PC-3 (cell line): ENCODE results near the gene LTBP1. TPM values are rescaled to one million over a fixed set of nuclear protein-coding genes. Genes with fewer than 3 reads are reported as not detected.

Experiments
- ATAC-seq: fragments of 200-7000 bp; cut with Tn5 transposase; 2 replicates; pipeline ENCODE4 v1.9.1; 2020; ENCODE audit warnings: mild to moderate bottlenecking, moderate library complexity
- BruUV-seq: library from RNA; stranded (reverse); fragments of 400-500 nt; replicated peaks from 2 replicates; lab custom pipeline; 2021; lab: Mats Ljungman, UMichigan
- CTCF ChIA-PET: fragments of 300-600 bp; sonication (Branson Sonifier 250); formaldehyde crosslinking; loops from one replicate; lab custom pipeline; 2022; ENCODE audit warnings: antibody characterized with exemption; lab: Charles Lee
- POLR2A ChIA-PET: fragments of 300-600 bp; sonication (Branson Sonifier 250); formaldehyde crosslinking; loops from one replicate; lab custom pipeline; 2022; ENCODE audit warnings: antibody characterized with exemption; ENCODE audit not compliant: unreplicated experiment; lab: Charles Lee
- DNase-seq: peaks from one replicate; pipeline ENCODE4 v3.0.0-alpha.2; 2015
- H2AFZ ChIP-seq: fragments of 300-600 bp; sonication (generic); 2 replicates; pipeline ENCODE4 v1.6.0; 2016; ENCODE audit warnings: antibody characterized with exemption, low read length
- H3F3A ChIP-seq: fragments of 300-600 bp; sonication (generic); one replicate; pipeline ENCODE4 v1.6.0; 2017; ENCODE audit warnings: antibody characterized with exemption, low read length, control low read depth, mild to moderate bottlenecking; ENCODE audit not compliant: unreplicated experiment
- H3K27ac ChIP-seq: fragments of 300-600 bp; sonication (generic); 2 replicates; pipeline ENCODE4 v1.5.1; 2016; ENCODE audit warnings: mild to moderate bottlenecking, low read length
- H3K27me3 ChIP-seq: fragments of 300-600 bp; sonication (generic); 2 replicates; pipeline ENCODE4 v1.6.1; 2016; ENCODE audit warnings: low read length, mixed read lengths
- H3K36me3 ChIP-seq: fragments of 300-600 bp; sonication (generic); 2 replicates; pipeline ENCODE4 v1.6.1; 2016; ENCODE audit warnings: low read depth, mixed run types, low read length, mixed read lengths
- H3K4me1 ChIP-seq: fragments of 300-600 bp; sonication (generic); 2 replicates; pipeline ENCODE4 v1.5.1; 2016; ENCODE audit warnings: low read length; ENCODE audit not compliant: insufficient read depth
- H3K4me2 ChIP-seq: fragments of 300-600 bp; sonication (generic); 2 replicates; pipeline ENCODE4 v1.6.0; 2016; ENCODE audit warnings: low read length
- H3K4me3 ChIP-seq: fragments of 300-600 bp; sonication (generic); 2 replicates; pipeline ENCODE4 v1.5.1; 2016; ENCODE audit warnings: mild to moderate bottlenecking, low read length, mixed read lengths
- H3K79me2 ChIP-seq: fragments of 300-600 bp; sonication (generic); 2 replicates; pipeline ENCODE4 v1.6.1; 2017; ENCODE audit warnings: low read length, mixed read lengths
- H3K9ac ChIP-seq: fragments of 300-600 bp; sonication (generic); 2 replicates; pipeline ENCODE4 v1.6.0; 2016; ENCODE audit warnings: mild to moderate bottlenecking, low read length
- H3K9me2 ChIP-seq: fragments of 300-600 bp; sonication (generic); replicated peaks from 2 replicates; pipeline ENCODE4 v1.6.1; 2016; ENCODE audit warnings: mixed run types, low read length, mixed read lengths
- H3K9me3 ChIP-seq: fragments of 300-600 bp; sonication (generic); 2 replicates; pipeline ENCODE4 v1.6.1; 2016; ENCODE audit warnings: low read length, mixed read lengths
- H4K20me1 ChIP-seq: fragments of 300-600 bp; sonication (generic); 2 replicates; pipeline ENCODE4 v1.6.1; 2016; ENCODE audit warnings: low read length, mixed read lengths
- CTCF ChIP-seq: fragments of 300-600 bp; sonication (generic); conservative IDR thresholded peaks from 2 replicates; pipeline ENCODE4 v1.5.1; 2017; ENCODE audit warnings: antibody characterized with exemption, low read depth, mild to moderate bottlenecking, low read length
- EZH2 ChIP-seq: fragments of 300-600 bp; sonication (generic); IDR thresholded peaks from one replicate; pipeline ENCODE4 v1.6.1; 2017; ENCODE audit warnings: antibody characterized with exemption, mild to moderate bottlenecking, low read length; ENCODE audit not compliant: unreplicated experiment
- EZH2phosphoT487 ChIP-seq: fragments of 300-600 bp; sonication (generic); IDR thresholded peaks from 2 replicates; pipeline ENCODE4 v1.6.1; 2018; ENCODE audit warnings: mild to moderate bottlenecking, antibody characterized with exemption, low read length, borderline replicate concordance
- intact Hi-C: fragments of 100-400 bp; cut with micrococcal nuclease; formaldehyde crosslinking; loops from 2 replicates; pipeline ENCODE4 v1.9.0; 2023
- total RNA-seq: library from RNA; depleted of rRNA; stranded (reverse); fragments of >200 nt; gene quantifications from 2 replicates; pipeline ENCODE4 v1.2.3, GENCODE V29; 2014

The LTBP1 gene
- total RNA-seq, 1 experiment from 2014 or later, result 45.9 TPM

GRCh38 chr2:33326100-33326499 lies 379.3 kb downstream of the LTBP1 start:
- Histone ChIP-seq H3K36me3 (no peaks in the 10 kb centered on the region), H3K4me1 (peaks cover 8% of the 10 kb centered on the region; the same call in 1 of the 2 replicates), H3K4me3 (no peak overlapping the region), H2AFZ (no peak overlapping the region), H3K9ac (no peak overlapping the region), H3K79me2 (no peaks in the 10 kb centered on the region), H3K9me3 (no peaks in the 10 kb centered on the region), H3K27me3 (no peaks in the 10 kb centered on the region), H3F3A (no peaks in the 10 kb centered on the region), H3K4me2 (no peak overlapping the region), H3K9me2 (no peaks in the 10 kb centered on the region), H4K20me1 (no peaks in the 10 kb centered on the region), H3K27ac (no peak overlapping the region)
- DNase-seq, result no peak
- BruUV-seq, result no TSS peak
- ChIA-PET CTCF (no interaction called here), POLR2A (no interaction called here)
- TF ChIP-seq EZH2 (no peak), EZH2phosphoT487 (no peak), CTCF (no peak)
- intact Hi-C loops, result no loop called here
- ATAC-seq, result no peak

- no peaks in the 10 kb centered on the region for H3F3A ChIP-seq
- H3K79me2 ChIP-seq, result no peaks in the 10 kb centered on the region
- no peaks in the 10 kb centered on the region for H3K9me3 ChIP-seq
- H3K4me3 ChIP-seq, result no peak overlapping the region
- no peaks in the 10 kb centered on the region for H3K4me1 ChIP-seq
- H3K9me2 ChIP-seq, result no peaks in the 10 kb centered on the region
- H3K27ac ChIP-seq, result no peak overlapping the region
- TF ChIP-seq CTCF (no peak), EZH2 (no peak), EZH2phosphoT487 (no peak)
- H4K20me1 ChIP-seq, result no peaks in the 10 kb centered on the region
- BruUV-seq, result no TSS peak
- intact Hi-C loops, result no loop called here
- no peak for ATAC-seq
- H2AFZ ChIP-seq, result no peak overlapping the region
- POLR2A ChIA-PET, result no interaction called here
- no peak overlapping the region for H3K9ac ChIP-seq
- H3K36me3 ChIP-seq, result no peaks in the 10 kb centered on the region
- DNase-seq, result no peak
- CTCF ChIA-PET, result no interaction called here
- H3K27me3 ChIP-seq, result no peaks in the 10 kb centered on the region
- H3K4me2 ChIP-seq, result no peak overlapping the region
These were observed 386.7 kb downstream of the LTBP1 start for GRCh38 chr2:33333433-33333832.

GRCh38 chr2:33334083-33334482 lies 387.3 kb downstream of the LTBP1 start:
- CTCF ChIA-PET, result no interaction called here

More at GRCh38 chr2:33334083-33334482, 387.3 kb downstream of the LTBP1 start:
- no peaks in the 10 kb centered on the region for H3K27me3 ChIP-seq
- no peak for ATAC-seq
- TF ChIP-seq EZH2phosphoT487 (no peak), CTCF (no peak), EZH2 (no peak)
- H3F3A ChIP-seq, result no peaks in the 10 kb centered on the region
- no peaks in the 10 kb centered on the region for H3K4me1 ChIP-seq
- intact Hi-C loops, result no loop called here
- BruUV-seq, result no TSS peak
- no peaks in the 10 kb centered on the region for H4K20me1 ChIP-seq
- H2AFZ ChIP-seq, result no peak overlapping the region
- H3K36me3 ChIP-seq, result no peaks in the 10 kb centered on the region
- no peaks in the 10 kb centered on the region for H3K79me2 ChIP-seq
- POLR2A ChIA-PET, result no interaction called here
- H3K9me3 ChIP-seq, result no peaks in the 10 kb centered on the region
- no peak for DNase-seq
- H3K4me3 ChIP-seq, result no peak overlapping the region
- H3K9me2 ChIP-seq, result no peaks in the 10 kb centered on the region
- no peak overlapping the region for H3K9ac ChIP-seq
- H3K4me2 ChIP-seq, result no peak overlapping the region
- H3K27ac ChIP-seq, result no peak overlapping the region
